Peyer's patch (tissue), 4 donors: ENCODE data around the gene RRAD.

Experiments used
- POLR2A ChIP-seq, 2 donors: fragments of 450-650 bp; IDR thresholded peaks; one replicate each; pipeline ENCODE4 v1.5.1; 2017; ENCODE audit warnings: antibody characterized with exemption in 2 of 2, mild to moderate bottlenecking in 2 of 2, moderate library complexity in 2 of 2
- TF ChIP-seq, protein P1 (sequence below), 6 experiments: fragments of 450-650 bp in 4 of 6; fragments of 200-600 bp in 2 of 6; sonication (generic) in 1 of 6; IDR thresholded peaks; one replicate each; pipeline ENCODE4 v1.5.1; 2017 to 2019; ENCODE audit warnings: antibody characterized with exemption in 6 of 6, mild to moderate bottlenecking in 3 of 6, moderate library complexity in 1 of 6

DNA sequence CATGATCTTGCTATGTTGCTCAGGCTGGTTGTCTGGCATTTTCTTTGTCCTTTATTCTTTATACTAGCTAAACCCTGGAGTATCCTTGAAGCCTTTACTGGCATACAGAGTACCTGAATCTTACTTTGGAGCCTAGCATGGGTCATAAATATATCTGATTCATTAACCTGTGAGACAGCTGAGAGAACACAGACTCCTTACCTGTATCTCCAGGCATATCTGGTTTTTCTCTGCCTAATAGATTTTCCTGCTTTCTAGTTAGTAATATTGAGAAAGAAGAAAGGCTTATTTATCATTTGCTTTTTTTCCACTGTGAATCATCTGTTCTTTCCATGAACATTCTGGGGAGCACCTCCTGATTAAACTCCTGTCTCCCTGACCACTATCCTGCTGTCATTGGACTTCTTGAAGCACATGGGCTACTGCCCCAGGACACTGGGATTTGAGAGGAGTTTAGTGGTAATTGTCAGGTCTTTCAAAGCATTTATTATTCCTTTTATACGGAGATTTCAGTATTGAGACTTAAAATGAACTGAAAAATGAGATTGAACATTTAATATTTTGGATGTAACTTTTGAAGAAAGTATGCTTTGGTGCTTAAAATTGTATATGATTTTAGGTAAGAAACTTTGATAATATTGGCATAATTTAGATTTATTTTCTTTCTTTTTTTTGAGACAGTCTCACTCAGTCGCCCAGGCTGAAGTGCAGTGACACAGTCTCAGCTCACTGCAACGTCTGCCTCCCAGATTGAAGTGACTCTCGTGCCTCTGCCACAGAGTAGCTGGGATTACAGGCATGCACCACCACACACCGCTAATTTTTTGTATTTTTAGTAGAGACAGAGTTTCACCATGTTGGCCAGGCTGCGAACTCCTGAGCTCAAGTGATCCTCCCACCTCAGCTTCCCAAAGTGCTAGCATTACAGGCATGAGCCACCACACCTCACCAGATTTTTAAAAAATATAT, 36.4 kb downstream of the RRAD start:
- TF ChIP-seq, protein P1, sequence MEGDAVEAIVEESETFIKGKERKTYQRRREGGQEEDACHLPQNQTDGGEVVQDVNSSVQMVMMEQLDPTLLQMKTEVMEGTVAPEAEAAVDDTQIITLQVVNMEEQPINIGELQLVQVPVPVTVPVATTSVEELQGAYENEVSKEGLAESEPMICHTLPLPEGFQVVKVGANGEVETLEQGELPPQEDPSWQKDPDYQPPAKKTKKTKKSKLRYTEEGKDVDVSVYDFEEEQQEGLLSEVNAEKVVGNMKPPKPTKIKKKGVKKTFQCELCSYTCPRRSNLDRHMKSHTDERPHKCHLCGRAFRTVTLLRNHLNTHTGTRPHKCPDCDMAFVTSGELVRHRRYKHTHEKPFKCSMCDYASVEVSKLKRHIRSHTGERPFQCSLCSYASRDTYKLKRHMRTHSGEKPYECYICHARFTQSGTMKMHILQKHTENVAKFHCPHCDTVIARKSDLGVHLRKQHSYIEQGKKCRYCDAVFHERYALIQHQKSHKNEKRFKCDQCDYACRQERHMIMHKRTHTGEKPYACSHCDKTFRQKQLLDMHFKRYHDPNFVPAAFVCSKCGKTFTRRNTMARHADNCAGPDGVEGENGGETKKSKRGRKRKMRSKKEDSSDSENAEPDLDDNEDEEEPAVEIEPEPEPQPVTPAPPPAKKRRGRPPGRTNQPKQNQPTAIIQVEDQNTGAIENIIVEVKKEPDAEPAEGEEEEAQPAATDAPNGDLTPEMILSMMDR (IDR thresholded peaks at IDR 0.05) = no peak
- TF ChIP-seq POLR2A (IDR thresholded peaks at IDR 0.05) = no peak
